A549 (cell line): ENCODE measurements around the gene POT1.

ENCODE experiments used
- CBX8 ChIP-seq: fragments of 200-600 bp; sonication (generic); IDR thresholded peaks from 2 replicates; pipeline ENCODE4 v1.6.1; 2016
- CEBPB ChIP-seq, 2 experiments: fragments of >200 bp in 1 of 2; sonication (Bioruptor Twin) in 1 of 2; formaldehyde crosslinking in 1 of 2; IDR thresholded peaks; 2 replicates each; pipeline ENCODE4 v1.6.1; 2012 to 2016
- CTCF ChIP-seq: fragments of >200 bp; sonication (Bioruptor Twin); formaldehyde crosslinking; IDR thresholded peaks from 3 replicates; pipeline ENCODE4 v1.5.1; 2016
- ESRRA ChIP-seq: fragments of 150-350 bp; IDR thresholded peaks from 2 replicates; pipeline ENCODE4 v1.6.1; 2014; ENCODE audit warnings: mild to moderate bottlenecking, low read length, borderline replicate concordance
- HEYL ChIP-seq: fragments of 250-450 bp; sonication (Bioruptor Pico); IDR thresholded peaks from 2 replicates; pipeline ENCODE4 v1.8.0; 2021; ENCODE audit warnings: mild to moderate bottlenecking, moderate library complexity
- MAX ChIP-seq: IDR thresholded peaks from 2 replicates; pipeline ENCODE4 v1.6.1; 2012
- MYC ChIP-seq: IDR thresholded peaks from 2 replicates; pipeline ENCODE4 v1.6.1; 2012; ENCODE audit warnings: mild to moderate bottlenecking, inconsistent platforms, low read length, improper control_type of control experiment, borderline replicate concordance
- POLR2A ChIP-seq: IDR thresholded peaks from 2 replicates; pipeline ENCODE4 v1.6.1; 2012; ENCODE audit warnings: mild to moderate bottlenecking, low read length
- RARB ChIP-seq: fragments of 250-450 bp; sonication (Bioruptor Pico); IDR thresholded peaks from 2 replicates; pipeline ENCODE4 v1.8.0; 2021; ENCODE audit warnings: mild to moderate bottlenecking, moderate library complexity
- TP53 ChIP-seq: fragments of 250-450 bp; sonication (Bioruptor Pico); IDR thresholded peaks from 2 replicates; pipeline ENCODE4 v1.5.0; 2021; ENCODE audit warnings: mild to moderate bottlenecking, moderate library complexity
- USF2 ChIP-seq: fragments of 450-650 bp; IDR thresholded peaks from 2 replicates; pipeline ENCODE4 v1.6.1; 2014; ENCODE audit warnings: antibody characterized with exemption

DNA sequence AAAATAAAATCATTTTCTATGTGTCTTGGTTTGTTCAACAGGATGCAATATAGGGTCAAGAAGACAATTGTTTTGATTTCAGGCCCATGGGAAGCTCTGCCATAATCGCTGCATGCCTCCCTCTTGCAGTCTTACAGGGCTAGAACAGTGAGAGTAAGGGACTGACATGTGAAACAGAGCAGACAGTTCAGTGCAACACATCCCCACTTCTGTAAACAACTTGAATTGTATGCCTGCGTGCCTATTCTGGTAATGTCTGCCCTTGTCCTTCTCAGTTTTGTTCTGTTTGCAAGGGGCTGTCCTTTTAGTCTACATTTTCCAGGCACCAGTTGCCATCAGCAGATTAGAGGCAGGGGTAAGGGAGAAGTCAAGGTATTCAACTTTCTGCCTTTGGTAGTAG is 129.2 kb downstream of the POT1 start:
- TF ChIP-seq TP53 (CRISPR knock-in tag) (no peak), MYC (no peak), CTCF (no peak), CEBPB (IDR thresholded peaks at IDR 0.05) (no peak), POLR2A (no peak), CBX8 (no peak), ESRRA (no peak), HEYL (no peak), RARB (CRISPR knock-in tag) (no peak), MAX (no peak), USF2 (no peak)
